ENCODE measurements around the gene NPDC1.
"Not testable (repeated sequence)": the region's sequence is repeated elsewhere in the genome, so short reads cannot be mapped to it uniquely, and the experiment has no call there.

The NPDC1 gene

GRCh38 chr9:137074657-137075274 is 28.8 kb upstream of the NPDC1 start:
- no peak for DNase-seq

GRCh38 chr9:137073992-137074399 is 28.0 kb upstream of the NPDC1 start:
- DNase-seq: no peak

GRCh38 chr9:137071282-137071681 is 25.3 kb upstream of the NPDC1 start:
- no peak for DNase-seq

- peak; percentile 41 for DNase-seq
Measured at GRCh38 chr9:137070906-137071275, 24.9 kb upstream of the NPDC1 start.

- peak; percentile 80 for DNase-seq
Measured at GRCh38 chr9:137070201-137070905, 24.4 kb upstream of the NPDC1 start, which contains the start of gene SAPCD2. Gene SAPCD2, minus strand, starts transcription at chr9:137070557. Its CDS starts 97 bp downstream, at chr9:137070460.

- DNase-seq: no peak
Measured at GRCh38 chr9:137069508-137070091, 23.6 kb upstream of the NPDC1 start.

- DNase-seq: no peak
Measured at GRCh38 chr9:137068539-137069507, 22.8 kb upstream of the NPDC1 start.

- DNase-seq: peak; percentile 35
Measured at GRCh38 chr9:137067860-137068538, 22.0 kb upstream of the NPDC1 start.

GRCh38 chr9:137066096-137066861 is 20.3 kb upstream of the NPDC1 start:
- DNase-seq: no peak

- DNase-seq: no peak
Measured at GRCh38 chr9:137065336-137065967, 19.5 kb upstream of the NPDC1 start.

GRCh38 chr9:137064880-137065164 is 18.8 kb upstream of the NPDC1 start:
- no peak for DNase-seq

- DNase-seq: no peak
Measured at GRCh38 chr9:137064027-137064879, 18.3 kb upstream of the NPDC1 start.

- DNase-seq: no peak
Measured at GRCh38 chr9:137063311-137064026, 17.5 kb upstream of the NPDC1 start.

- DNase-seq: not testable (repeated sequence)
Measured at GRCh38 chr9:137062798-137063197, 16.8 kb upstream of the NPDC1 start.

- no peak for DNase-seq
Measured at GRCh38 chr9:137062384-137062783, 16.4 kb upstream of the NPDC1 start.

- no peak for DNase-seq
Measured at GRCh38 chr9:137058521-137059234, 12.7 kb upstream of the NPDC1 start.

- no peak for DNase-seq
Measured at GRCh38 chr9:137057545-137057944, 11.6 kb upstream of the NPDC1 start.

- no peak for DNase-seq
Measured at GRCh38 chr9:137056739-137057415, 10.9 kb upstream of the NPDC1 start.

All from GF-D8 (cell line).